UCSD-AML1 (cell line): Measurements from ENCODE around the gene ZNF571.

Source experiments
- DNase-seq: peaks from one replicate; lab custom pipeline; 2025; ENCODE audit not compliant: unreplicated experiment; lab: John Stamatoyannopoulos, UW

Gene ZNF571

GRCh38 chr19:37594304-37594981 is at the start of gene ZNF571, which contains the start of gene ZNF540:
Gene ZNF571, minus strand, starts transcription at chr19:37594792. Its CDS starts 8,116 bp downstream, at chr19:37586676.
Gene ZNF540, plus strand, starts transcription at chr19:37594876. Its CDS starts 3,572 bp downstream, at chr19:37598448.
- DNase-seq: peak; percentile 90

DNA sequence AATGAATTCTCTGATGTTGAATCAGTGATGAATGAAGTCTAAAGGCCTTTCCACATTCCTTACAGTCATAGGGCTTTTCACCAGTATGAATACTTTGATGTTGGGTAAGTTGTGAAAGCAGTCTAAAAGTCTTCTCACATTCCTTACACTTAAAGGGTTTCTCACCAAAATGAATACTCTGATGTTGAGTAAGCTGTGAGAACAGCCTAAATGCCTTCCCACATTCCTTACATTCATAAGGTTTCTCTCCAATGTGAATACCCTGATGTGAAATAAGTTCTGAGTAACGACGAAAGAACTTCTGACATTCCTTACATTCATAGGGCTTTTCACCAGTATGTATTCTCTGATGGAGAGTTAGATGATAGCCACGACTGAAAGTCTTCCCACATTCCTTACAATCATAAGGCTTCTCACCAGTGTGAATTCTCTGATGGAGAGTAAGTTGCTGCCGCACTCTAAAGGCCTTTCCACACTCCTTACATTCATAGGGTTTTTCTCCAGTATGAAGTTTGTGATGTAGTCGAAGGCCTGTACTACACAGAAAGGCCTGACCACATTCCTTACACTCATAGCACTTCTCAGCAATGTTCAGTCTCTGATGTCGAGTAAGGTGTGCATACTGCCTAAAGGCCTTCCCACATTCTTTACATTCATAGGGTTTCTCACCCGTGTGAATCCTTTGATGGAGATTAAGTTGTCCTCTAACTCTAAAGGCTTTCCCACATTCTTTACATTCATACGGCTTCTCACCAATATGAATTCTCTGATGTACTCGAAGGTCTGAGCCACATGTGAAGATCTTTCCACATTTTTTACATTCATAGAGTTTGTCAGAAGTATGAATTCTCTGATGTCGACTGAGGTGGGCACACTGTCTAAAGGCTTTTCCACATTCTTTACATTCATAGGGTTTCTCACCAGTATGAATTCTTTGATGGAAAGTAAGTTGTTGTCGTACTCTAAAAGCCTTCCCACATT is 40.8 kb upstream of the ZNF571 start:
- no peak for DNase-seq

- DNase-seq: peak; percentile 69
These were observed 390 bp upstream of the ZNF571 start for GRCh38 chr19:37594982-37595382.

DNA sequence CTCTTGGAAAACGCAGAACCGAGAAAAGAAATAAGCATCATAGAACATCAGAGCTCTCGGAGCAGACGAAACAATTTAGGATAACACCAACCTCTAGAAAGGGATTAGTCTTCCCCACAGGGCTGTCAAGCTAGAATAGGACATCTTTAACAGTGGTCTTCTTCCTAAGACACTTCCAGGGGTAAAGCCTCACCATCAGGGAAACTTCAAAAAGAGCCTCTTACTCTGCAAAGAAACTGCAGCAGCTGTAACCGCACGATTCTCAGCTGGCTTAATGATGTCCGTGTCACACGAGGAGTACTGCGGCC is 642 bp downstream of the ZNF571 start:
- DNase-seq: no peak

DNA sequence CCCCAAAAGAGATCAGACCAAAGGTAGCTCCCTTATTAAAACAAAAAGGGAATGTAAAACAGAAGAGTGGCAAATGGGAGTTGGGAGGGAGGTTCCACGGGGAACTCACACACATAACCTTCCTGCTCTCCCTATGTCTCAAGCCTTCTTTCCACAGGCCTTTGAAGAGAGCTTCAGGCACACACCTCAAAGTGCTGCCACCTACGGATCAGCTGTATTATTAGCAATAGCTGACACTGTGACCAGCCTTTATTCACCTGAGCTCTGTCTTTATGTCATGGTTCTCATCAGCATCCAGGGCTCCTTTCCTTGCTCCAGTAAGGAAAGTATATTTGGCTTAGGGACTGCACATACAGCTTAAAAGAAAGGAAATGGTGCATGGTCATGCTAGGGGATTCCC is 11.3 kb downstream of the ZNF571 start:
- DNase-seq: no peak

DNA sequence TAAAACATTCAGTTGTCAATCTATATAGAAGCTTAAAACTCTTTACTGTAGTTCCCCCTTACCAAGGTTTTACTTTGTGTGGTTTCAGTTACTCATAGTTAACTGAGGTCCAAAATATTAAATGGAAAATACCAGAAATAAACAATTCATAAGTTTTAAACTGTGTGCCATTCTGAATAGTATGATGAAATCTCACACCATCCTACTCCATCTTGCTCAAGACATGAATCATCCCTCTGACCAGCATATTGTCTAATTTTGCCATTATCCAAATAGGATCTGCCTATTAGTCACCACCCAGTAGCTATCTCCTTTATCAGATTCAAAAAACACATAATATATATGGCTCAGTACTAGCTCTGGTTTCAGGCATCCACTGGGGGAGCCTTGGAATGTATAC is 22.4 kb downstream of the ZNF571 start:
- no peak for DNase-seq

GRCh38 chr19:37565370-37565669 is 29.3 kb downstream of the ZNF571 start:
- no peak for DNase-seq

GRCh38 chr19:37564624-37565369 is 29.8 kb downstream of the ZNF571 start:
- no peak for DNase-seq

- DNase-seq: no peak
These were observed 31.1 kb downstream of the ZNF571 start for GRCh38 chr19:37563518-37563917.

- no peak for DNase-seq
These were observed 43.2 kb downstream of the ZNF571 start for GRCh38 chr19:37551129-37551993.

DNA sequence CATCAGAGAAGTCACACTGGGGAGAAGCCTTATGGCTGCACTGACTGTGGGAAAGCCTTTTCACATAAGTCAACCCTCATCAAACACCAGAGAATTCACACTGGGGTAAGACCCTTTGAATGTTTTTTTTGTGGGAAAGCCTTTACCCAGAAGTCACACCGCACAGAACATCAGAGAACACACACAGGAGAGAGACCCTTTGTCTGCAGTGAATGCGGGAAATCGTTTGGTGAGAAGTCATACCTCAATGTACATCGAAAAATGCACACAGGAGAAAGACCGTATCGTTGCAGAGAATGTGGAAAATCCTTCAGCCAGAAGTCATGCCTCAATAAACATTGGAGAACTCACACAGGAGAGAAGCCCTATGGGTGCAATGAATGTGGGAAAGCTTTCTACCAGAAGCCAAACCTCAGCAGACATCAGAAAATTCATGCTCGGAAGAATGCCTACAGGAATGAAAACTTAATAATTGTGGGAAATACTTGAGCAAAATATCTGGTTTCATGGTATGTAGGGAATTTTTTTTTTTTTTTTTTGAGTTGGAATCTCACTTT is 57.1 kb downstream of the ZNF571 start:
- no peak for DNase-seq

GRCh38 chr19:37519890-37520289 is 74.7 kb downstream of the ZNF571 start:
- DNase-seq: no peak
